Subcutaneous adipose tissue (tissue), 4 donors: ENCODE measurements around the gene ALPP. TPM values are rescaled to one million over a fixed set of nuclear protein-coding genes. Genes with fewer than 3 reads are reported as not detected.

Source experiments
- total RNA-seq, 4 donors: library from RNA; depleted of rRNA; stranded (reverse); fragments of >200 nt; gene quantifications; one replicate each; pipeline ENCODE4 v1.1.0, GENCODE V29; 2016
- TF ChIP-seq, protein P1 (sequence below): fragments of 450-650 bp; IDR thresholded peaks from one replicate; pipeline ENCODE4 v1.5.1; 2016; ENCODE audit warnings: low read depth, mild to moderate bottlenecking, control low read depth, antibody characterized with exemption, moderate library complexity

Gene ALPP
- total RNA-seq, 4 donors from 2014 or later, result not detected

DNA sequence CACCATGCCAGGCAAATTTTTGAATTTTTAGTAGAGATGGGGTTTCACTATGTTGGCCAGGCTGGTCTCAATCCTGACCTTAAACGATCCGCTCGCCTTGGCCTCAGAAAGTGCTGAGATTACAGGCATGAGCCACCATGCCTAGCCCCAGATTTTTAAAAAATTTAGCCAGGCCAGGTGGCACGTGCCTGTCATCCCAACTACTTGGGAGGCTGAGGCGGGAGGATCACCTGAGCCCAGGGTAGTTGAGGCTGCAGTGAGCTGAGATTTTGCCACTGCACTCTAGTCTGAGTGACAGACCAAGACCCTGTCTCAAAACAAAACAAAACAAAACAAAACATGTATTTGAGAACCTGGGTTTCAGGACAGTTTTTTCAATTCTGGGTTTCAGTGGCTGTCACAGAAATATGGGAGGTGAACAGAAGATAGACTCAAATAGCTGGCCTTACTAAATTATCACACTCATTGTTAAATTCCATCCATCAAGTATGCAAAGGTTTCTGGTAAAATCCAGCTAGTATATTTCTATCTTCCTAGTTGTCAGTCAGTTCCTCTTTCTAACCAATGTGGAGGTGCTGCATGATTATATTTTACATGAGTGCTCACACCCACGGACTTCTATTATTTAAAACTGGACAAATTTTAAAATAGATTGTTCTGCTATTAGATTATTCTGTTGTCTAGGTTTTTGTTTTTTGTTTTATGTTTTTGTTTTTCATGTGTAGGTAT lies 33.5 kb downstream of the ALPP start:
- TF ChIP-seq, protein P1, sequence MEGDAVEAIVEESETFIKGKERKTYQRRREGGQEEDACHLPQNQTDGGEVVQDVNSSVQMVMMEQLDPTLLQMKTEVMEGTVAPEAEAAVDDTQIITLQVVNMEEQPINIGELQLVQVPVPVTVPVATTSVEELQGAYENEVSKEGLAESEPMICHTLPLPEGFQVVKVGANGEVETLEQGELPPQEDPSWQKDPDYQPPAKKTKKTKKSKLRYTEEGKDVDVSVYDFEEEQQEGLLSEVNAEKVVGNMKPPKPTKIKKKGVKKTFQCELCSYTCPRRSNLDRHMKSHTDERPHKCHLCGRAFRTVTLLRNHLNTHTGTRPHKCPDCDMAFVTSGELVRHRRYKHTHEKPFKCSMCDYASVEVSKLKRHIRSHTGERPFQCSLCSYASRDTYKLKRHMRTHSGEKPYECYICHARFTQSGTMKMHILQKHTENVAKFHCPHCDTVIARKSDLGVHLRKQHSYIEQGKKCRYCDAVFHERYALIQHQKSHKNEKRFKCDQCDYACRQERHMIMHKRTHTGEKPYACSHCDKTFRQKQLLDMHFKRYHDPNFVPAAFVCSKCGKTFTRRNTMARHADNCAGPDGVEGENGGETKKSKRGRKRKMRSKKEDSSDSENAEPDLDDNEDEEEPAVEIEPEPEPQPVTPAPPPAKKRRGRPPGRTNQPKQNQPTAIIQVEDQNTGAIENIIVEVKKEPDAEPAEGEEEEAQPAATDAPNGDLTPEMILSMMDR, result no peak

DNA sequence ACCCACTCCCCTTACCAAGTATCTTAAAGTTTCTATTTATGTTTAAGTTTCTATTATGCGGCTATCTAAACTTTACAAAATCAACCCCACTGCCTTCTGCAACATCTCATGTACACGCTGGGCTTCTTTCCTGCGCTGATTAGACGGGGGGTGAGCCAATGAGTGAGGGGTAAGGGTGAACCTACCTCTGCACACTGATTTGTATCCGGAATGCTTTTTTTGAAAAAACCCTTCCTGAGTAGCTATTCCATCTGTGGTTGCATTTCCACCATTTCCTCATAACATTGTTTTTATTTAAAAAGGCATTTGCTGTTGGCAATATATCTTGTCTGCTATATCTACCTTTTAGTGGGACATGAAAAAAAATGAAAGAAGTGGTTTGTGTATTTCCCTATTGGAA lies 34.4 kb downstream of the ALPP start:
- TF ChIP-seq, protein P1, result no peak

DNA sequence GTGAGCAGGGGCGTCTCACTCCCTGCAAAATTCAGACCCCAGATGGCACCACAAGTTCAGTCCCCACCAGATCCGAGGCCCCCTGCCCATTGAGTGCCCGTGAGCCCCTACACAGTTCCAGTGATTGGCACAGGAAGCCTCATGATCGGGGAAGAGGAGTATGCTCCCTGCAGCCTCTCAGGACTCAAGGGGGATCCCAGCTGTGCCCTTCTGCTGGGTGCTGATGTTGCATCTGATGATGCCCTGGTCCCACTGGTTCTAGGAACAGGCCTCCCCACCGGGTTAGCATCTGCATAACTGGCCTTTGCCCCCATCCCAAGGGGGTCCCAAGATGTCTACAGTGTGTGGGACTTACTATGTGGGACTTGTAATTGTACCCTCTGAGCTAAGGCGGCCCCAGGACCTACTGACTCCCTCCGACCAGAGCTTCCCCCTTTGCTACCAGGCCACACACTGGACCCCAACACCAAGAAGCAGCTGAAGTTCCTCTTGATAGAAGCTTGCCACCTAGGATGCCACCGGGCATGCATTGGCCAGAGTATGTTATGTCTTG lies 36.7 kb downstream of the ALPP start:
- TF ChIP-seq, protein P1, result no peak

DNA sequence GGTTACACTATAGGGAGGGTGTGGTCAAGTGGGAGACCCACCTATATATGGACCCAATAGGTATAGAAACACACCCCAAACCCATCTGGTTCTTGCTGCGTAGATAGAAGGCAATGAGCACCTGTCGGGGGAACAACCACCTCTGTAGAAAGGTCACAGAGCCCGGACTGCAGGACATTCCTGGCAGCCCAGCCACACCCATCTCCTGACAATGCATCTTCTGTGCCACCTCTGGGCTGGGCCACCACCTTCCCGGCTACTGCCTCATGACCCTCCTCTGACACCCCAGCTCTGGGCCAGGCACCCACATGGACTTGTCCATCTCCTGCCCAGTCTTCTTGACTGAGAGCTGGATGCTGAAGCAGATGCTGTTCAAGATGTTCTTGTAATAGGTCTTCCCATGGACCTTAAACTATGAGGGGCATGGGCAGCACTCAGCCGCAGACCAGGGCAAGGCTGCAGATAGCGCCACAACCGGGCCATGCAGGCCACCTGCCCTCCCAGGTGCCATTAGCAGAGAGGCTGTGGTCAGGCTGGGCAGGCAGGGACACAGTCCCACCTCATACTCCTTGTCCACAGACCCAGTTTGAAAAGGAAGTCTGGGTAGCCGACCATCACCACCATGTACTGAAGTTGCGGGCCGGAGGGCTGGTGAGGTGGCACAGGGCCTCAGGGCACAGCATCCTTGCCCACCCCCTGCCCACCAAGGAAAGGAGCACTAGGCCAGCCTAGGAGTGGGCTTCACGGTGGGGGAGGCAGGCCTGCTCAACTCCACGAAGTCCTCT lies 37.4 kb downstream of the ALPP start:
- TF ChIP-seq, protein P1, result no peak

DNA sequence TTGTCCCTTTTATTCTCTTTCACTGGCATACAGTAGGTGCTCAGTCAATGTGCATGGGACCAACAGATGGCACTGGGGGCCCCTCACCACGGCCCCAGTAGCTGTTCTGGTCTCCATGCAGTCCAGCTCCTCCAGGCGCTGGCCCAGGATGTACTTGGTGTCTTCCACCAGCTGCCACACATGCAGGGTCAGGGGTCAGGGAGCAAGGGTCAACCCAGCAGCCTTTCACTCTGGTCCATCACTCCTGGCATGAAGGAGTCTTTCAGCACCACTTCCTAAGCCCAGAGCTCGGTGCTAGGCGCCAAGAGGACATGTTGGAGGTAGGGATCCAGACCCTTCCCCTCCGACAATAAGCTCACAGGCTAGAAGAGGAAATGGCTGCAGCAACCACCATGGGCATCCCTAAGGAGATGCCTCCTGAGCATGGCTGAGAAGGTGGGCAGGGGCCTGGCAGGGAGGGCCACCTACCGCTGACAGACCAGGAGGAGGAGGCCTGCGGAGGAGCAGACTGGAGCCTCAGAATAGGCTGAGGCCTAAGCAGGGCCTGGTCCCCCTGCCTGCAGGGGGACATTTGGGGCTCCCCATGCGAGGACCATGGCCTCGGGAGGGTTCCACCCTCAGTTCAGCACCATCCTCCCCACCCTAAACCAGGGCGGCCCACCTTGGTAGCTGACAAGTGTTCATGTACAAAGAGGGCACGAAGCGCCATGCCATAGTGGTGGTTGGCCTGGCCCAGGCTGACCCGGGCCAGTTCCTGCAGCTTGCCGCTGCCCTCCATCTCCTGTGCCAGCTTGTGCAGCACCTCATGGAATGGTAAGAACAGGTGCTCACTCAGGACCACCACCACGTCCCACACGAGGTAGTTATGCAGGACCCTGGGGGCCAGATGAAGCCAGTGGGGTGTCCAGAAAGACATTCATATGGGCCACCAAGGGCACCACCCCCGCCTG lies 38.2 kb downstream of the ALPP start:
- TF ChIP-seq, protein P1, result no peak

DNA sequence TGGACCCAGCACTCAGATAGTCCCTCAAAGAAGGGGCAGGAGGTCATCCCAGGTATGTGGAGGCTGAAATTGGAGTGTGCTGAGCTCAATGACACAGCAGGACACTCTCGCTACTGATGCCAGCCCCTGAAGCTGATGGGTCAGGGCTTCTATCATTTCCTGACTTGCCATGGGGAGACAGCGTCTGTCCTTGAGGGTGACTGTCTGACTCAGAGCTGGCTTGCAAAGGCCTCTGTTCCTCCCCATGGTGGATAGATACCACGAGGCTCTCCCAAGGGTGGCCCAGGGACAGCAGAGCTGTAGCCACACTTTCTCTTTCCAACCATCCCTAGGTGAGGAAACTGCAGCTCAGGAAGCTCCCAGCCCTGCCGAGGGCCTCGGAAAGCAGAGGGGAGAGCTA lies 38.9 kb downstream of the ALPP start:
- TF ChIP-seq, protein P1, result no peak
